IPS DF 19.7 (cell line): ENCODE data around the gene HSD17B10.
"Not testable (repeated sequence)": the region's sequence is repeated elsewhere in the genome, so short reads cannot be mapped to it uniquely, and the experiment has no call there.

ENCODE experiments used
- DNase-seq: peaks from one replicate; pipeline ENCODE4 v3.0.0-alpha.2; 2013; ENCODE audit warnings: low read depth, low spot score

The HSD17B10 gene

GRCh38 chrX:53437206-53437605 lies 3.0 kb upstream of the HSD17B10 start:
- DNase-seq: no peak

- no peak for DNase-seq
Measured at GRCh38 chrX:53435997-53436396, 1.8 kb upstream of the HSD17B10 start.

- DNase-seq: no peak
Measured at GRCh38 chrX:53430231-53430630, 3.9 kb downstream of the HSD17B10 start.

GRCh38 chrX:53429755-53430154 lies 4.4 kb downstream of the HSD17B10 start:
- no peak for DNase-seq

- no peak for DNase-seq
Measured at GRCh38 chrX:53422861-53423306, 11.3 kb downstream of the HSD17B10 start, which contains the start of gene RIBC1. Gene RIBC1, plus strand, starts transcription at chrX:53422873. Its CDS starts 3,404 bp downstream, at chrX:53426277.

GRCh38 chrX:53422086-53422860 lies 11.9 kb downstream of the HSD17B10 start, which contains the start of gene SMC1A:
Gene SMC1A, minus strand, starts transcription at chrX:53422654. Its CDS starts 54 bp downstream, at chrX:53422600.
- DNase-seq: peak; percentile 84

GRCh38 chrX:53421772-53422085 lies 12.4 kb downstream of the HSD17B10 start:
- DNase-seq: no peak

GRCh38 chrX:53421125-53421524 lies 13.0 kb downstream of the HSD17B10 start:
- no peak for DNase-seq

- DNase-seq: not testable (repeated sequence)
Measured at GRCh38 chrX:53420351-53420750, 13.8 kb downstream of the HSD17B10 start.

- DNase-seq: no peak
Measured at GRCh38 chrX:53412446-53412845, 21.7 kb downstream of the HSD17B10 start.

GRCh38 chrX:53403535-53403934 lies 30.6 kb downstream of the HSD17B10 start:
- DNase-seq: no peak

GRCh38 chrX:53398216-53398615 lies 36.0 kb downstream of the HSD17B10 start:
- no peak for DNase-seq

- DNase-seq: no peak
Measured at GRCh38 chrX:53395605-53396298, 38.4 kb downstream of the HSD17B10 start.

GRCh38 chrX:53383376-53384076 lies 50.6 kb downstream of the HSD17B10 start:
- DNase-seq: no peak
